HepG2 (cell line): ENCODE results near the gene SLC6A17. TPM values are rescaled to one million over a fixed set of nuclear protein-coding genes. Genes with fewer than 3 reads are reported as not detected.

ENCODE experiments used
- AGO2 ChIP-seq: fragments of 200-400 bp; formaldehyde crosslinking; optimal IDR thresholded peaks from 2 replicates; pipeline ENCODE3; 2017; ENCODE audit warnings: mild to moderate bottlenecking, low read depth, low read length, moderate library complexity
- CC2D1A ChIP-seq: sonication (generic); formaldehyde crosslinking; IDR thresholded peaks from 2 replicates; pipeline ENCODE4 v1.8.1; 2023; ENCODE audit warnings: mild to moderate bottlenecking, missing genetic modification reagents
- CHD4 ChIP-seq: fragments of 200-600 bp; sonication (generic); IDR thresholded peaks from 2 replicates; pipeline ENCODE4 v1.7.0; 2017; ENCODE audit warnings: mild to moderate bottlenecking, low read length, borderline replicate concordance
- DBP ChIP-seq: sonication (generic); formaldehyde crosslinking; IDR thresholded peaks from 2 replicates; pipeline ENCODE4 v1.4.0; 2020; ENCODE audit warnings: missing genetic modification reagents; ENCODE audit errors: not compliant biosample characterization
- GTF2F1 ChIP-seq: fragments of 150-350 bp; IDR thresholded peaks from 2 replicates; pipeline ENCODE4 v1.6.1; 2014; ENCODE audit warnings: low read length
- KLF15 ChIP-seq: sonication (generic); formaldehyde crosslinking; IDR thresholded peaks from 2 replicates; pipeline ENCODE4 v1.8.1; 2023; ENCODE audit warnings: borderline replicate concordance, mild to moderate bottlenecking, inconsistent platforms, missing genetic modification reagents, mixed read lengths
- PLRG1 ChIP-seq: fragments of 450-650 bp; conservative IDR thresholded peaks from 2 replicates; pipeline ENCODE4 v1.6.1; 2016
- SALL2 ChIP-seq: sonication (generic); formaldehyde crosslinking; IDR thresholded peaks from 2 replicates; pipeline ENCODE4 v1.8.1; 2023; ENCODE audit warnings: mild to moderate bottlenecking, missing genetic modification reagents, inconsistent platforms
- SP1 ChIP-seq, 2 experiments: fragments of 450-650 bp in 1 of 2; sonication (generic) in 1 of 2; formaldehyde crosslinking in 1 of 2; IDR thresholded peaks; 2 replicates each; pipeline versions ENCODE4 v1.4.0 to v1.6.1; 2016 to 2020; ENCODE audit warnings: missing genetic modification reagents in 1 of 2
- THRA ChIP-seq: sonication (generic); formaldehyde crosslinking; IDR thresholded peaks from 2 replicates; pipeline ENCODE4 v1.4.0; 2020; ENCODE audit warnings: missing genetic modification reagents, borderline replicate concordance
- TOE1 ChIP-seq: sonication (generic); formaldehyde crosslinking; IDR thresholded peaks from 2 replicates; pipeline ENCODE4 v1.4.0; 2020; ENCODE audit warnings: mild to moderate bottlenecking, missing genetic modification reagents
- ZNF121 ChIP-seq: sonication (generic); formaldehyde crosslinking; IDR thresholded peaks from 2 replicates; pipeline ENCODE4 v1.5.0; 2020; ENCODE audit warnings: mild to moderate bottlenecking, missing genetic modification reagents
- ZNF260 ChIP-seq: sonication (generic); formaldehyde crosslinking; IDR thresholded peaks from 2 replicates; pipeline ENCODE4 v1.4.0; 2020; ENCODE audit warnings: missing genetic modification reagents, low read depth, mild to moderate bottlenecking, borderline replicate concordance
- ZNF343 ChIP-seq: sonication (generic); formaldehyde crosslinking; IDR thresholded peaks from 2 replicates; pipeline ENCODE4 v1.4.0; 2020; ENCODE audit warnings: mild to moderate bottlenecking, missing genetic modification reagents
- ZNF513 ChIP-seq: sonication (generic); formaldehyde crosslinking; conservative IDR thresholded peaks from 2 replicates; pipeline ENCODE4 v1.5.0; 2020; ENCODE audit warnings: missing genetic modification reagents
- ZNF530 ChIP-seq: sonication (generic); formaldehyde crosslinking; IDR thresholded peaks from 2 replicates; pipeline ENCODE4 v1.5.0; 2020; ENCODE audit warnings: low read depth, mild to moderate bottlenecking, missing genetic modification reagents
- ZNF549 ChIP-seq: sonication (generic); formaldehyde crosslinking; IDR thresholded peaks from 2 replicates; pipeline ENCODE4 v1.5.0; 2020; ENCODE audit warnings: missing genetic modification reagents
- ZNF574 ChIP-seq: sonication (generic); formaldehyde crosslinking; IDR thresholded peaks from 2 replicates; pipeline ENCODE4 v1.4.0; 2020; ENCODE audit warnings: missing genetic modification reagents
- ZNF749 ChIP-seq: sonication (generic); formaldehyde crosslinking; IDR thresholded peaks from 2 replicates; pipeline ENCODE4 v1.8.0; 2022; ENCODE audit warnings: mild to moderate bottlenecking, missing genetic modification reagents, moderate library complexity, borderline replicate concordance
- ZNF766 ChIP-seq: sonication (generic); formaldehyde crosslinking; IDR thresholded peaks from 2 replicates; pipeline ENCODE4 v1.5.0; 2020; ENCODE audit warnings: missing genetic modification reagents, borderline replicate concordance
- ZNF773 ChIP-seq: sonication (generic); formaldehyde crosslinking; IDR thresholded peaks from 2 replicates; pipeline ENCODE4 v1.4.0; 2020; ENCODE audit warnings: missing genetic modification reagents, borderline replicate concordance
- ZZZ3 ChIP-seq: sonication (generic); formaldehyde crosslinking; IDR thresholded peaks from 2 replicates; pipeline ENCODE4 v1.4.0; 2020; ENCODE audit warnings: missing genetic modification reagents, mild to moderate bottlenecking, borderline replicate concordance
- polyA plus RNA-seq, 8 experiments: library from polyadenylated mRNA; depleted of rRNA in 3 of 8; stranded (reverse) in 7 of 8; unstranded in 1 of 8; fragments of >200 nt; fragmentation: Illumina TruSeq in 4 of 8; extraction: Trizol in 4 of 8; gene quantifications; 2 replicates each; pipeline versions ENCODE4 v1.2.1 to v1.2.3, GENCODE V29; 2011 to 2016; ENCODE audit warnings: low read depth in 4 of 8, missing spikeins in 1 of 8, mixed read lengths in 1 of 8; ENCODE audit not compliant: insufficient read depth in 1 of 8
- total RNA-seq, 5 experiments: library from RNA; depleted of rRNA; stranded (reverse); fragments of >200 nt; fragmentation: Illumina TruSeq; extraction: Trizol; gene quantifications; 2 replicates each; pipeline ENCODE4 v1.2.3, GENCODE V29; 2016; ENCODE audit warnings: low read depth in 1 of 5

Gene SLC6A17
- total and polyA plus RNA-seq, 2 of the 13 experiments (the other 11 are each of a cell fraction or from before 2014, with no cell fraction given) = not detected

- TF ChIP-seq ZNF574 = no peak
- TF ChIP-seq ZNF749 (CRISPR knock-in tag) = 0 out of 2 replicates have a peak, but pooled peaks have one; percentile 79
- no peak for TF ChIP-seq AGO2
- TF ChIP-seq PLRG1 = no peak
- no peak for TF ChIP-seq TOE1 (CRISPR knock-in tag)
- no peak for TF ChIP-seq ZNF121 (CRISPR knock-in tag)
- no peak for TF ChIP-seq ZZZ3 (CRISPR knock-in tag)
- no peak for TF ChIP-seq ZNF513
- no peak for TF ChIP-seq CC2D1A
- no peak for TF ChIP-seq ZNF260 (CRISPR knock-in tag)
- no peak for TF ChIP-seq GTF2F1
- no peak for TF ChIP-seq ZNF549 (CRISPR knock-in tag)
- TF ChIP-seq ZNF773 (CRISPR knock-in tag) = no peak
- no peak for TF ChIP-seq THRA (CRISPR knock-in tag)
- TF ChIP-seq ZNF530 (CRISPR knock-in tag) = no peak
- no peak for TF ChIP-seq ZNF343 (CRISPR knock-in tag)
- TF ChIP-seq SALL2 (CRISPR knock-in tag) = no peak
- TF ChIP-seq SP1 (IDR thresholded peaks at IDR 0.05) = no peak
- TF ChIP-seq SP1 (CRISPR knock-in tag; IDR thresholded peaks at IDR 0.05) = no peak
- TF ChIP-seq ZNF766 (CRISPR knock-in tag) = peak; percentile 55; the same call in 1 of the 2 replicates
- TF ChIP-seq KLF15 (CRISPR knock-in tag) = no peak
- no peak for TF ChIP-seq DBP (CRISPR knock-in tag)
- no peak for TF ChIP-seq CHD4
These were observed 5.7 kb downstream of the SLC6A17 start (continued) for GRCh38 chr1:110155878-110156522.
